Fibroblast of lung (primary cell): ENCODE data around the gene ZBTB43. TPM values are rescaled to one million over a fixed set of nuclear protein-coding genes. Genes with fewer than 3 reads are reported as not detected.
A peak's percentile ranks its signal among the peaks of the same experiment; 100 is the strongest.

Source experiments
- DNase-seq, 2 donors: peaks; one replicate each; pipeline versions ENCODE4 v3.0.0 to v3.0.0-alpha.2; 2010; ENCODE audit warnings: low read depth in 2 of 2
- H2AFZ ChIP-seq: 2 replicates; pipeline ENCODE4 v1.5.1; 2012; ENCODE audit warnings: low read length, control low read depth, inconsistent platforms
- H3K27ac ChIP-seq: 2 replicates; pipeline ENCODE4 v1.5.1; 2011; ENCODE audit warnings: low read length, control low read depth; ENCODE audit not compliant: insufficient read depth
- H3K27me3 ChIP-seq: 2 replicates; pipeline ENCODE4 v1.5.1; 2011; ENCODE audit warnings: mild to moderate bottlenecking, low read length; ENCODE audit not compliant: control insufficient read depth, insufficient read depth
- H3K36me3 ChIP-seq: 2 replicates; pipeline ENCODE4 v1.5.1; 2011; ENCODE audit warnings: low read length; ENCODE audit not compliant: control insufficient read depth, insufficient read depth
- H3K4me1 ChIP-seq: 2 replicates; pipeline ENCODE4 v1.5.1; 2011; ENCODE audit warnings: low read length; ENCODE audit not compliant: control insufficient read depth, insufficient read depth; ENCODE audit errors: extremely low read depth
- H3K4me2 ChIP-seq: 2 replicates; pipeline ENCODE4 v1.5.1; 2011; ENCODE audit warnings: low read length, control low read depth; ENCODE audit not compliant: insufficient read depth; ENCODE audit errors: extremely low read depth
- H3K4me3 ChIP-seq, 4 experiments: fragments of 200-600 bp in 1 of 4; sonication (generic) in 1 of 4; replicated peaks in 1 of 4; 2 replicates each; pipeline ENCODE4 v1.5.1; 2011 to 2016; ENCODE audit warnings: low read length in 4 of 4, low read depth in 3 of 4, mild to moderate bottlenecking in 3 of 4, control low read depth in 2 of 4, inconsistent platforms in 1 of 4, mixed read lengths in 1 of 4; ENCODE audit not compliant: insufficient read depth in 1 of 4; ENCODE audit errors: control extremely low read depth in 1 of 4
- H3K79me2 ChIP-seq: 2 replicates; pipeline ENCODE4 v1.5.1; 2012; ENCODE audit warnings: mild to moderate bottlenecking, low read length, inconsistent platforms; ENCODE audit not compliant: control insufficient read depth, insufficient read depth
- H3K9ac ChIP-seq: 2 replicates; pipeline ENCODE4 v1.5.1; 2011; ENCODE audit warnings: mild to moderate bottlenecking, low read length, control low read depth; ENCODE audit not compliant: insufficient read depth
- H3K9me3 ChIP-seq: 2 replicates; pipeline ENCODE4 v1.5.1; 2012; ENCODE audit warnings: low read depth, low read length; ENCODE audit not compliant: control insufficient read depth, insufficient read depth
- H4K20me1 ChIP-seq: 2 replicates; pipeline ENCODE4 v1.5.1; 2011; ENCODE audit warnings: low read length; ENCODE audit not compliant: control insufficient read depth, insufficient read depth; ENCODE audit errors: extremely low read depth
- EZH2 ChIP-seq: IDR thresholded peaks from 2 replicates; pipeline ENCODE4 v1.5.1; 2012; ENCODE audit warnings: low read length, control low read depth, mild to moderate bottlenecking; ENCODE audit errors: missing control alignments
- polyA plus RNA-seq, 2 donors: library from polyadenylated mRNA; depleted of rRNA in 1 of 2; stranded (reverse) in 1 of 2; unstranded in 1 of 2; fragments of >200 nt; gene quantifications; 2 replicates each; pipeline ENCODE4 v1.2.1, GENCODE V29; 2011 to 2012; ENCODE audit warnings: missing spikeins in 1 of 2
- total RNA-seq: library from RNA; depleted of rRNA; stranded (reverse); fragments of >200 nt; gene quantifications from 2 replicates; pipeline ENCODE4 v1.2.1, GENCODE V29; 2014
- TF ChIP-seq, protein P1 (sequence below), 2 donors: IDR thresholded peaks in 1 of 2; conservative IDR thresholded peaks in 1 of 2; 1 replicate in 1 of 2; 2 replicates in 1 of 2; pipeline ENCODE4 v1.5.1; 2011 to 2012; ENCODE audit warnings: low read length in 2 of 2, control low read depth in 1 of 2, inconsistent platforms in 1 of 2, low read depth in 1 of 2, mild to moderate bottlenecking in 1 of 2

Gene ZBTB43
- total and polyA plus RNA-seq, 2 donors (not counting 1 experiment from before 2014, with no cell fraction given) = 6.8 to 12.6 TPM

DNA sequence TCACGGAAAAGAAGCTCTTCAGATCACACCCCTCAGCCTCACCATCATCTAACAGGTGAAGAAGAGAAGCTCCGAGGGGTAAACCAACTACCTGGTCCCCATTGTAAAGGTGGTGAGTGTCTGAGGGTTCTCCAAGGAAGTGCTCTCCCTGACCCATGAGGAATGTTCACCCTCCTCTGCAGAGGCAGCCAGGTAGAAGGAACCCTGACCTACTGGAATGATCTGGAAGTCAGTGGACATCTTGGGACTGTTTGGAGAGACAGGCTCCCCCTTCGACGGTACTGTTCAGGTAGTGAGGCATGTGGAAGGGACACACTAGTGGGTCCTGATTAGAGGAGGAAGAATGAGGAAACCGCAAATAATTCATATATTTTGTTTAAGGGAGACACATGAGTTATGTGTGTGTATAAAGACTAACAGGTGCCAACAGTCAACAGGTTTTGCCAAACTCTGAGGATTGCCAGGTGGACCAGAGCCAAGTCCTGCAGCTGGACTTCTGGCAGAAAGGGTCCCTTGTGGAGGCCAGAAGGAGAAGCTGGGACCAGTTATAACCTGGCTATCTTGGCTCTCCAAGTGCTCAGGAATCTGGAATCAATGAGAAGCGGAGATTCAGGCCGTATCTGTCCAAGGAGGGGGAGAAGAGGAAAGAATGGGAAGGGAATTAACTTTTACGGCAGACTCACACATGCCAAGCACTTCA lies 52.6 kb downstream of the ZBTB43 start:
- H3K9me3 ChIP-seq = no peaks in the 10 kb centered on the region
- no peak overlapping the region for H3K27ac ChIP-seq
- no peak overlapping the region for H3K4me2 ChIP-seq
- H4K20me1 ChIP-seq = no peaks in the 10 kb centered on the region
- no peak overlapping the region for H3K9ac ChIP-seq
- TF ChIP-seq, protein P1, sequence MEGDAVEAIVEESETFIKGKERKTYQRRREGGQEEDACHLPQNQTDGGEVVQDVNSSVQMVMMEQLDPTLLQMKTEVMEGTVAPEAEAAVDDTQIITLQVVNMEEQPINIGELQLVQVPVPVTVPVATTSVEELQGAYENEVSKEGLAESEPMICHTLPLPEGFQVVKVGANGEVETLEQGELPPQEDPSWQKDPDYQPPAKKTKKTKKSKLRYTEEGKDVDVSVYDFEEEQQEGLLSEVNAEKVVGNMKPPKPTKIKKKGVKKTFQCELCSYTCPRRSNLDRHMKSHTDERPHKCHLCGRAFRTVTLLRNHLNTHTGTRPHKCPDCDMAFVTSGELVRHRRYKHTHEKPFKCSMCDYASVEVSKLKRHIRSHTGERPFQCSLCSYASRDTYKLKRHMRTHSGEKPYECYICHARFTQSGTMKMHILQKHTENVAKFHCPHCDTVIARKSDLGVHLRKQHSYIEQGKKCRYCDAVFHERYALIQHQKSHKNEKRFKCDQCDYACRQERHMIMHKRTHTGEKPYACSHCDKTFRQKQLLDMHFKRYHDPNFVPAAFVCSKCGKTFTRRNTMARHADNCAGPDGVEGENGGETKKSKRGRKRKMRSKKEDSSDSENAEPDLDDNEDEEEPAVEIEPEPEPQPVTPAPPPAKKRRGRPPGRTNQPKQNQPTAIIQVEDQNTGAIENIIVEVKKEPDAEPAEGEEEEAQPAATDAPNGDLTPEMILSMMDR (conservative IDR thresholded peaks at IDR 0.05 in 1 of 2, IDR thresholded peaks at IDR 0.05 in 1 of 2; ENCODE audit: low read depth in 1 of 2, low read length in 2 of 2) = no peak
- TF ChIP-seq EZH2 = no peak
- H3K36me3 ChIP-seq = no peaks in the 10 kb centered on the region
- peaks cover 16% of the 10 kb centered on the region for H3K79me2 ChIP-seq
- no peak overlapping the region for H2AFZ ChIP-seq
- no peaks in the 10 kb centered on the region for H3K4me1 ChIP-seq
- no peak for DNase-seq
- no peak overlapping the region for H3K4me3 ChIP-seq
- H3K27me3 ChIP-seq = peaks cover 33% of the 10 kb centered on the region

DNA sequence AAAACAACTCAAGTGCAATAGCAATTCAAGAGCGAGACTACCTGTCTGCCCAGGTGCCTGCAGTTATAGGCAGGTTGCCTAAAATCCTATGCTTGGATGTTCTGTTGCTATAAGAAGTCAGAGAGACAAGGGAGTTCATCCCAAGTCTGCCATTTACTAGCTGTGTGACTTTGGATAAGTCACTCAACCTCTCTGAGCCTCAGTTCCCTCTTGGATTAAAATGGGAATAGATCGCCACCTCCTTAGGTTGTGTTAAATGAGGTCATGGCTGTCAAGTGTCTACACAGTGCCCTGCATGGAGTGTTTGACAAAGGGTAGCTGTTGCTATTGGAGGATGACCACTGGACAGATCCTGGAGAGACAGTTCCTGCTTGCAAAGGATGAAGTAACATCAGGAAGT lies 54.3 kb downstream of the ZBTB43 start:
- Histone ChIP-seq H4K20me1 (no peaks in the 10 kb centered on the region), H3K27me3 (peaks cover 27% of the 10 kb centered on the region), H3K4me3 (no peak overlapping the region), H2AFZ (no peak overlapping the region), H3K79me2 (peaks cover 31% of the 10 kb centered on the region), H3K9ac (no peak overlapping the region), H3K9me3 (no peaks in the 10 kb centered on the region), H3K4me1 (peaks cover 2% of the 10 kb centered on the region), H3K4me2 (no peak overlapping the region), H3K36me3 (no peaks in the 10 kb centered on the region), H3K27ac (no peak overlapping the region)
- DNase-seq = no peak
- TF ChIP-seq, protein P1 (conservative IDR thresholded peaks at IDR 0.05 in 1 of 2, IDR thresholded peaks at IDR 0.05 in 1 of 2; ENCODE audit: low read depth in 1 of 2, low read length in 2 of 2) = no peak
- peak; percentile 31 for TF ChIP-seq EZH2

DNA sequence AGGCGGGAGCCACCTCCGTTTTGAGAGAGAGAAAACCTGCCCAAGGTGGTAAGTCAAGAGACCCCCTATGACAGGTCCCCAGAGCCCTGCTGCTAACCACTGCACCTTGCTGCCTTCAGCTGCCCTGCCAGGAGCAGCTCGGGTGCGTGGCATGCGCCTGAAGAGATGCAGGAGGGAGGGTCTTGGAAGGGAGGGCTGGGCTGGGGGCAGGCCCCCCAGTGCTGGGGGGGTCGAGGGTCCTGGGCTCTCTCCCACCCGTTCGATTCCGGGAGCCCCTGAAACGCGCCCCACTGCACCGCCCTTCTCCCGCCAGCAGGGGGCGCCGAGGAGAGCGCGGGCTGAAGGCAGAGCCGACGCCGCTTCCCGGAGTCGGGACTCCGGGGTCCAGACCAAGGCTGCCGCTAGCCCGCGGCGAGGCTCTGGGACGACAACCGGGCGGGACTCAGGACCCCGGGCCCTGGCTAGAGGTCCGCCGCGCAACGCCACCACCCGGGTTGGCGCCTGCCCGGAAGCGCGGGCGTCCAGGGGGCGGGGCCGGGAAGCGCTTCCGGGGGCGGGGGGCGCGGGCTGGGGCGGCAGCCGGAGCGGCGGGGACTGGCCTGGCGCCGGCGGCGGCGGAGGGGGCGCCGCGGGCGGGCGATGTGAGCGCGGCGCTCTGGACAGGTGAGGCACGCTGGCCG lies 55.4 kb downstream of the ZBTB43 start, which contains the start of gene ZBTB34:
Gene ZBTB34 (plus strand): TSS at position 563 of the 680 bp plus-strand sequence. CDS start 18,761 bp downstream, outside the sequence.
- H4K20me1 ChIP-seq = no peaks in the 10 kb centered on the region
- H3K9me3 ChIP-seq = no peaks in the 10 kb centered on the region
- H3K79me2 ChIP-seq = peaks cover 38% of the 10 kb centered on the region
- H2AFZ ChIP-seq = peak within 1 kb of the TSS; percentile 69
- peaks cover 2% of the 10 kb centered on the region for H3K4me1 ChIP-seq
- H3K27ac ChIP-seq = peak within 1 kb of the TSS; percentile 73
- H3K27me3 ChIP-seq = peaks cover 27% of the 10 kb centered on the region
- H3K4me2 ChIP-seq = peak within 1 kb of the TSS; percentile 81
- TF ChIP-seq EZH2 = no peak
- TF ChIP-seq, protein P1 (conservative IDR thresholded peaks at IDR 0.05 in 1 of 2, IDR thresholded peaks at IDR 0.05 in 1 of 2; ENCODE audit: low read depth in 1 of 2, low read length in 2 of 2) = peak; percentile 78 to 94
- H3K4me3 ChIP-seq = peak within 1 kb of the TSS; percentile 87 to 92 (median 91)
- H3K36me3 ChIP-seq = peaks cover 3% of the 10 kb centered on the region
- DNase-seq = peak; percentile 38 to 44
- H3K9ac ChIP-seq = peak within 1 kb of the TSS; percentile 86
